K562 (cell line): ENCODE results near the gene FEN1. TPM values are rescaled to one million over a fixed set of nuclear protein-coding genes. Genes with fewer than 3 reads are reported as not detected.

Experiments
- C11orf30 ChIP-seq: fragments of 450-650 bp; IDR thresholded peaks from 2 replicates; pipeline ENCODE4 v1.6.1; 2016; ENCODE audit warnings: low read depth, mild to moderate bottlenecking
- CXXC5 ChIP-seq: fragments of 250-450 bp; sonication (Bioruptor Pico); IDR thresholded peaks from 2 replicates; pipeline ENCODE4 v1.8.0; 2022; ENCODE audit warnings: inconsistent platforms, mild to moderate bottlenecking, moderate library complexity
- DDX20 ChIP-seq: fragments of 450-650 bp; IDR thresholded peaks from 2 replicates; pipeline ENCODE4 v1.6.1; 2016; ENCODE audit warnings: missing genetic modification characterization, low read depth, mild to moderate bottlenecking, missing compliant biosample characterization, moderate library complexity
- GABPA ChIP-seq: fragments of 200-800 bp; sonication (Bioruptor generic); conservative IDR thresholded peaks from 2 replicates; pipeline ENCODE4 v1.6.1; 2016; ENCODE audit warnings: low read depth, missing genetic modification characterization, missing compliant biosample characterization
- NELFE ChIP-seq: IDR thresholded peaks from 2 replicates; pipeline ENCODE4 v1.6.1; 2011; ENCODE audit warnings: mild to moderate bottlenecking; ENCODE audit not compliant: insufficient read depth, insufficient read length
- RNF2 ChIP-seq: sonication (generic); IDR thresholded peaks from 2 replicates; pipeline ENCODE4 v1.6.1; 2016
- SMAD1 ChIP-seq: fragments of 150-350 bp; IDR thresholded peaks from 2 replicates; pipeline ENCODE4 v1.6.1; 2014; ENCODE audit warnings: low read length, low read depth; ENCODE audit not compliant: partially characterized antibody
- SMARCA5 ChIP-seq: fragments of 450-650 bp; IDR thresholded peaks from 2 replicates; pipeline ENCODE4 v1.6.1; 2016
- SP1 ChIP-seq: sonication (generic); formaldehyde crosslinking; IDR thresholded peaks from 2 replicates; pipeline ENCODE4 v1.8.1; 2022; ENCODE audit warnings: mild to moderate bottlenecking, missing genetic modification reagents
- TARDBP ChIP-seq: fragments of 450-650 bp; IDR thresholded peaks from 2 replicates; pipeline ENCODE4 v1.6.1; 2016
- TFAM ChIP-seq: fragments of 250-450 bp; sonication (Bioruptor Pico); conservative IDR thresholded peaks from 2 replicates; pipeline ENCODE4 v1.5.0; 2021; ENCODE audit warnings: mild to moderate bottlenecking, moderate library complexity
- XRCC4 ChIP-seq: IDR thresholded peaks from one replicate; pipeline ENCODE4 v1.6.1; 2011; ENCODE audit not compliant: insufficient read depth, insufficient read length; ENCODE audit errors: extremely low read depth
- ZC3H11A ChIP-seq: IDR thresholded peaks from 2 replicates; pipeline ENCODE4 v1.6.1; 2012; ENCODE audit warnings: low read depth, low read length, improper control_type of control experiment
- ZNF324 ChIP-seq: fragments of 250-450 bp; sonication (Bioruptor Pico); IDR thresholded peaks from 2 replicates; pipeline ENCODE4 v1.4.0; 2020; ENCODE audit warnings: mild to moderate bottlenecking
- ZNF408 ChIP-seq: fragments of 250-450 bp; sonication (Bioruptor Pico); IDR thresholded peaks from 2 replicates; pipeline ENCODE4 v1.4.0; 2020; ENCODE audit warnings: low read depth, mild to moderate bottlenecking, moderate library complexity
- ZNF764 ChIP-seq: fragments of 250-450 bp; sonication (Bioruptor Pico); IDR thresholded peaks from 2 replicates; pipeline ENCODE4 v1.4.0; 2020; ENCODE audit warnings: low read depth, mild to moderate bottlenecking, moderate library complexity
- polyA plus RNA-seq, 8 experiments: library from polyadenylated mRNA; depleted of rRNA in 4 of 8; stranded (reverse) in 5 of 8; unstranded in 3 of 8; fragments of >200 nt; fragmentation: Nextera tagmentation in 2 of 8; fragmentation: Illumina TruSeq in 1 of 8; extraction: Ambion mirVana in 2 of 8; extraction: Trizol in 1 of 8; gene quantifications; 2 replicates each; pipeline versions ENCODE4 v1.2.1 to v1.2.3, GENCODE V29; 2011 to 2014; ENCODE audit warnings: inconsistent platforms in 1 of 8, missing spikeins in 1 of 8
- total RNA-seq, 7 experiments: library from RNA; depleted of rRNA in 6 of 7; stranded (reverse); fragments of >200 nt in 6 of 7; fragmentation: Illumina TruSeq in 2 of 7; extraction: Trizol in 2 of 7; gene quantifications; 2 replicates each; pipeline versions ENCODE4 v1.2.1 to v1.2.3, GENCODE V29; 2011 to 2021; ENCODE audit warnings: low replicate concordance in 1 of 7
- TF ChIP-seq, protein P1 (sequence below): fragments of 250-450 bp; sonication (Bioruptor Pico); IDR thresholded peaks from 2 replicates; pipeline ENCODE4 v1.9.0; 2021; ENCODE audit warnings: mild to moderate bottlenecking
- TF ChIP-seq, protein P2 (sequence below): sonication (generic); formaldehyde crosslinking; IDR thresholded peaks from 2 replicates; pipeline ENCODE4 v1.8.0; 2023; ENCODE audit warnings: mild to moderate bottlenecking, missing genetic modification reagents
- TF ChIP-seq, protein P3 (sequence below): fragments of 450-650 bp; IDR thresholded peaks from 2 replicates; pipeline ENCODE4 v1.6.1; 2014; ENCODE audit warnings: low read depth, mild to moderate bottlenecking, moderate library complexity, borderline replicate concordance
- TF ChIP-seq, protein P4 (sequence below): IDR thresholded peaks from 2 replicates; pipeline ENCODE4 v1.6.1; 2011; ENCODE audit warnings: borderline replicate concordance, low read depth, mild to moderate bottlenecking, moderate library complexity, low read length; ENCODE audit not compliant: insufficient read depth, poor library complexity, severe bottlenecking

Gene FEN1
- total and polyA plus RNA-seq, 9 of the 15 experiments (the other 6 are each of a cell fraction or from before 2014, with no cell fraction given), result 58.1 to 156 (median 137) TPM

DNA sequence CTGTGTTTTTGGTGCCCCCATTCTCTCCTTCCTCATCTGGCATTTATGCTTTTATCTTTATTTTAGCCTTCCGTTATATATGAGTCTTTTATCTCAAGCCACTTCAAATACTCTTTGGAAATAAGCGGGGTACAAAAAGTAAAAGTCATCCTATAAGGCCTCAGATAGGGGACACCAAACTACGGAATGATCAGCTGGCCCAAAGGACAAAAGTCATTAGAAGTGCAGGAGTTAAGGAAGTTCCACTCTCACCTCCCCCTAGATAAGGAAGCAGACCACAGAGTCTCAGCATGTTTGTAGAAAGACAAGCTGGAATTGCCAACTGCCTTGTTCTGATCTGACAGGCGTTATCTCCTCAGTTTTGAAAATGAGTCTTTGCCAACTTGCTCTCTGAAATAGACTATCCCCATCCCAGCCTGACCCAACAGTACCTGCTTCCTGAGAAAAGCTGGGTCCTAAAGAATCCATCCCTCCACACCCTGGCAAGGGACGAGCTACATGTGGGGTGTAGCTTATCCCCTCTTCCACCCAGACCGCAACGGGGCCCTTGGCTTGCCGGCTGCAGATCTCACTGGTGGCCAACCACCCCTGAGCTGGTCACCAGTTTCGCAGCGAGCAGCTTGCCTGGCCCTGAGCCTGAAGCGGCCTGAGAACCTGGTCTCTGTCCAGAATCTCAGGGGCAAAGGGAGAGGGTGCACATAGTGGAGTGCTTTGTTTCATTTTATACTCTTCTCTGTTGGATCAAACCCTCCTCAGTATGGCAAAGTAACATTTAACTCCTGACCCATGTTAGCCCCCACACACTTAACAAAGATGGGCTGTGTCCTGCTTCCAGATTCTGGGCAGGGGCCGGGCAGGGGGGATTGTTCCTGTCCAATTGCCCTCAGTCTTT lies 49.2 kb downstream of the FEN1 start (continued):
- TF ChIP-seq ZC3H11A (no peak), RNF2 (peak; percentile 98), DDX20 (tag) (no peak), TARDBP (no peak), GABPA (tag) (peak; percentile 42; the same call in 1 of the 2 replicates), ZNF408 (CRISPR knock-in tag) (no peak), SMAD1 (peak; percentile 72), C11orf30 (peak; percentile 85), SMARCA5 (no peak), ZNF324 (CRISPR knock-in tag) (no peak), XRCC4 (no peak), SP1 (no peak), NELFE (no peak), ZNF764 (CRISPR knock-in tag) (no peak), CXXC5 (CRISPR knock-in tag) (peak; percentile 67), TFAM (CRISPR knock-in tag) (no peak)
- TF ChIP-seq, protein P1, sequence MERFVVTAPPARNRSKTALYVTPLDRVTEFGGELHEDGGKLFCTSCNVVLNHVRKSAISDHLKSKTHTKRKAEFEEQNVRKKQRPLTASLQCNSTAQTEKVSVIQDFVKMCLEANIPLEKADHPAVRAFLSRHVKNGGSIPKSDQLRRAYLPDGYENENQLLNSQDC (CRISPR knock-in tag), result no peak
- TF ChIP-seq, protein P2, sequence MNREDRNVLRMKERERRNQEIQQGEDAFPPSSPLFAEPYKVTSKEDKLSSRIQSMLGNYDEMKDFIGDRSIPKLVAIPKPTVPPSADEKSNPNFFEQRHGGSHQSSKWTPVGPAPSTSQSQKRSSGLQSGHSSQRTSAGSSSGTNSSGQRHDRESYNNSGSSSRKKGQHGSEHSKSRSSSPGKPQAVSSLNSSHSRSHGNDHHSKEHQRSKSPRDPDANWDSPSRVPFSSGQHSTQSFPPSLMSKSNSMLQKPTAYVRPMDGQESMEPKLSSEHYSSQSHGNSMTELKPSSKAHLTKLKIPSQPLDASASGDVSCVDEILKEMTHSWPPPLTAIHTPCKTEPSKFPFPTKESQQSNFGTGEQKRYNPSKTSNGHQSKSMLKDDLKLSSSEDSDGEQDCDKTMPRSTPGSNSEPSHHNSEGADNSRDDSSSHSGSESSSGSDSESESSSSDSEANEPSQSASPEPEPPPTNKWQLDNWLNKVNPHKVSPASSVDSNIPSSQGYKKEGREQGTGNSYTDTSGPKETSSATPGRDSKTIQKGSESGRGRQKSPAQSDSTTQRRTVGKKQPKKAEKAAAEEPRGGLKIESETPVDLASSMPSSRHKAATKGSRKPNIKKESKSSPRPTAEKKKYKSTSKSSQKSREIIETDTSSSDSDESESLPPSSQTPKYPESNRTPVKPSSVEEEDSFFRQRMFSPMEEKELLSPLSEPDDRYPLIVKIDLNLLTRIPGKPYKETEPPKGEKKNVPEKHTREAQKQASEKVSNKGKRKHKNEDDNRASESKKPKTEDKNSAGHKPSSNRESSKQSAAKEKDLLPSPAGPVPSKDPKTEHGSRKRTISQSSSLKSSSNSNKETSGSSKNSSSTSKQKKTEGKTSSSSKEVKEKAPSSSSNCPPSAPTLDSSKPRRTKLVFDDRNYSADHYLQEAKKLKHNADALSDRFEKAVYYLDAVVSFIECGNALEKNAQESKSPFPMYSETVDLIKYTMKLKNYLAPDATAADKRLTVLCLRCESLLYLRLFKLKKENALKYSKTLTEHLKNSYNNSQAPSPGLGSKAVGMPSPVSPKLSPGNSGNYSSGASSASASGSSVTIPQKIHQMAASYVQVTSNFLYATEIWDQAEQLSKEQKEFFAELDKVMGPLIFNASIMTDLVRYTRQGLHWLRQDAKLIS (CRISPR knock-in tag), result no peak
- TF ChIP-seq, protein P3, sequence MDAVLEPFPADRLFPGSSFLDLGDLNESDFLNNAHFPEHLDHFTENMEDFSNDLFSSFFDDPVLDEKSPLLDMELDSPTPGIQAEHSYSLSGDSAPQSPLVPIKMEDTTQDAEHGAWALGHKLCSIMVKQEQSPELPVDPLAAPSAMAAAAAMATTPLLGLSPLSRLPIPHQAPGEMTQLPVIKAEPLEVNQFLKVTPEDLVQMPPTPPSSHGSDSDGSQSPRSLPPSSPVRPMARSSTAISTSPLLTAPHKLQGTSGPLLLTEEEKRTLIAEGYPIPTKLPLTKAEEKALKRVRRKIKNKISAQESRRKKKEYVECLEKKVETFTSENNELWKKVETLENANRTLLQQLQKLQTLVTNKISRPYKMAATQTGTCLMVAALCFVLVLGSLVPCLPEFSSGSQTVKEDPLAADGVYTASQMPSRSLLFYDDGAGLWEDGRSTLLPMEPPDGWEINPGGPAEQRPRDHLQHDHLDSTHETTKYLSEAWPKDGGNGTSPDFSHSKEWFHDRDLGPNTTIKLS, result no peak
- TF ChIP-seq, protein P4, sequence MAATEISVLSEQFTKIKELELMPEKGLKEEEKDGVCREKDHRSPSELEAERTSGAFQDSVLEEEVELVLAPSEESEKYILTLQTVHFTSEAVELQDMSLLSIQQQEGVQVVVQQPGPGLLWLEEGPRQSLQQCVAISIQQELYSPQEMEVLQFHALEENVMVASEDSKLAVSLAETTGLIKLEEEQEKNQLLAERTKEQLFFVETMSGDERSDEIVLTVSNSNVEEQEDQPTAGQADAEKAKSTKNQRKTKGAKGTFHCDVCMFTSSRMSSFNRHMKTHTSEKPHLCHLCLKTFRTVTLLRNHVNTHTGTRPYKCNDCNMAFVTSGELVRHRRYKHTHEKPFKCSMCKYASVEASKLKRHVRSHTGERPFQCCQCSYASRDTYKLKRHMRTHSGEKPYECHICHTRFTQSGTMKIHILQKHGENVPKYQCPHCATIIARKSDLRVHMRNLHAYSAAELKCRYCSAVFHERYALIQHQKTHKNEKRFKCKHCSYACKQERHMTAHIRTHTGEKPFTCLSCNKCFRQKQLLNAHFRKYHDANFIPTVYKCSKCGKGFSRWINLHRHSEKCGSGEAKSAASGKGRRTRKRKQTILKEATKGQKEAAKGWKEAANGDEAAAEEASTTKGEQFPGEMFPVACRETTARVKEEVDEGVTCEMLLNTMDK, result no peak
